Calu3 (cell line): ENCODE measurements around the gene OR2T34. TPM values are rescaled to one million over a fixed set of nuclear protein-coding genes. Genes with fewer than 3 reads are reported as not detected.
"Not testable (repeated sequence)": the region's sequence is repeated elsewhere in the genome, so short reads cannot be mapped to it uniquely, and the experiment has no call there.

Source experiments
- BruUV-seq: library from RNA; stranded (reverse); fragments of 400-500 nt; replicated peaks from 2 replicates; lab custom pipeline; 2021; lab: Mats Ljungman, UMichigan
- CTCF ChIA-PET: fragments of 300-600 bp; sonication (Branson Sonifier 250); formaldehyde crosslinking; loops from one replicate; lab custom pipeline; 2022; ENCODE audit warnings: antibody characterized with exemption; lab: Charles Lee
- DNase-seq: peaks from one replicate; pipeline ENCODE4 v3.0.0; 2022
- H3K27ac Mint-ChIP-seq: one replicate; pipeline ENCODE4 v1.8.0; 2022; ENCODE audit warnings: mixed read lengths; ENCODE audit not compliant: unreplicated experiment
- H3K27me3 Mint-ChIP-seq: one replicate; pipeline ENCODE4 v1.8.0; 2022; ENCODE audit warnings: mixed read lengths; ENCODE audit not compliant: unreplicated experiment
- H3K36me3 Mint-ChIP-seq: one replicate; pipeline ENCODE4 v1.8.0; 2022; ENCODE audit warnings: mild to moderate bottlenecking, moderate library complexity, mixed read lengths; ENCODE audit not compliant: insufficient read depth, unreplicated experiment
- H3K4me1 Mint-ChIP-seq: one replicate; pipeline ENCODE4 v1.8.0; 2022; ENCODE audit warnings: mild to moderate bottlenecking, low read depth, mixed read lengths; ENCODE audit not compliant: unreplicated experiment
- H3K4me3 Mint-ChIP-seq: one replicate; pipeline ENCODE4 v1.8.0; 2022; ENCODE audit warnings: mild to moderate bottlenecking, low read depth, moderate library complexity, mixed read lengths; ENCODE audit not compliant: unreplicated experiment
- H3K9me3 Mint-ChIP-seq: one replicate; pipeline ENCODE4 v1.8.0; 2022; ENCODE audit warnings: low read depth, mixed read lengths; ENCODE audit not compliant: unreplicated experiment
- intact Hi-C: fragments of 100-400 bp; cut with micrococcal nuclease; formaldehyde crosslinking; loops from one replicate; pipeline ENCODE4 v1.10.0; 2022; ENCODE audit not compliant: unreplicated experiment
- total RNA-seq: library from RNA; stranded (reverse); gene quantifications from 2 replicates; pipeline ENCODE4 v1.2.3, GENCODE V29; 2022

OR2T34 gene
- total RNA-seq, 1 experiment from 2014 or later, result not detected

DNA sequence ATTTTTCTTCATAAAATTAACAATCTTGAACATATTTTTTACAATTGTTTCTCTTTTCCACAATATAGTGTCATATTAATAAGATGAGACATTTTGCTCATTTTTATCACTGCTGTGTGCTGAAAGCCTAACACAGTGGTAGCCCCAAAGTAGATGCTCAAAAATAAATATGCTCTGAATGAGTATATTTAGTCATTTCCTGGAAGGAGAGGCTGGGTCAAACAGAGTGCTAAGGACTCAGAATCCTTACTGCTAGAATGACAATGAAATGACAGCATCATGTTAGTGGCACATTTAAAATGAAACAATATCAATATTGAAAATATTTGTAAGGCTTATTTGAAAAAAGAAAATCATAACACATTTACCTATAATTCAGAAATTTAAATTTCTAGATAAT is 37.1 kb downstream of the OR2T34 start:
- H3K9me3 Mint-ChIP-seq, H3K4me1 Mint-ChIP-seq, CTCF ChIA-PET, H3K4me3 Mint-ChIP-seq, H3K36me3 Mint-ChIP-seq, H3K27ac Mint-ChIP-seq, DNase-seq, intact Hi-C loops, BruUV-seq, H3K27me3 Mint-ChIP-seq: not testable (repeated sequence)

Other genes starting within 250 kb of the OR2T34 start
- gene OR14C36, start 226.0 kb downstream of the OR2T34 start, total RNA-seq, result not detected in 2 replicates
- not detected in 2 replicates for gene OR2T4, start 213.1 kb downstream of the OR2T34 start, total RNA-seq
- not detected in 2 replicates for gene OR2T6, start 199.0 kb downstream of the OR2T34 start, total RNA-seq
- gene OR2T1, start 171.7 kb downstream of the OR2T34 start, total RNA-seq, result not detected in 2 replicates
- gene OR2T2, start 129.1 kb downstream of the OR2T34 start, total RNA-seq, result not detected in 2 replicates
- gene OR2T3, start 101.4 kb downstream of the OR2T34 start, total RNA-seq, result not detected in 2 replicates
- not detected in 2 replicates for gene OR2T5, start 86.2 kb downstream of the OR2T34 start, total RNA-seq
- not detected in 2 replicates for gene OR2G6, start 66.7 kb downstream of the OR2T34 start, total RNA-seq
- not detected in 2 replicates for gene OR2T29, start 12.0 kb downstream of the OR2T34 start, total RNA-seq
- gene OR2T10, start 22.9 kb upstream of the OR2T34 start, total RNA-seq, result not detected in 2 replicates
- gene OR2T11, start 60.3 kb upstream of the OR2T34 start, total RNA-seq, result not detected in 2 replicates
- gene OR2T35, start 70.5 kb upstream of the OR2T34 start, total RNA-seq, result not detected in 2 replicates
- gene OR2T27, start 80.8 kb upstream of the OR2T34 start, total RNA-seq, result not detected in 2 replicates
- not detected in 2 replicates for gene OR14I1, start 128.0 kb upstream of the OR2T34 start, total RNA-seq
- gene LYPD8, start 181.0 kb upstream of the OR2T34 start, total RNA-seq, result not detected in 2 replicates